Measurements from ENCODE around the gene DMD. TPM values are rescaled to one million over a fixed set of nuclear protein-coding genes. Genes with fewer than 3 reads are reported as not detected.

The DMD gene
- total RNA-seq, 4 donors from 2014 or later: 27.7 to 54.7 (median 34.4) TPM

GRCh38 chrX:31440546-31440945 lies 1770.8 kb downstream of the DMD start:
- ATAC-seq (ENCODE audit: low FRiP score) (no peak), DNase-seq (ENCODE audit: low spot score) (no peak)
- TF ChIP-seq CTCF (IDR thresholded peaks at IDR 0.05): no peak

GRCh38 chrX:31436424-31436823 lies 1774.9 kb downstream of the DMD start:
- no peak for TF ChIP-seq CTCF (IDR thresholded peaks at IDR 0.05)
- no peak for DNase-seq (ENCODE audit: low spot score)
- no peak for ATAC-seq (ENCODE audit: low FRiP score)

GRCh38 chrX:31435592-31435991 lies 1775.8 kb downstream of the DMD start:
- no peak for ATAC-seq (ENCODE audit: low FRiP score)
- TF ChIP-seq CTCF (IDR thresholded peaks at IDR 0.05): no peak
- no peak for DNase-seq (ENCODE audit: low spot score)

GRCh38 chrX:31433856-31434255 lies 1777.5 kb downstream of the DMD start:
- no peak for ATAC-seq (ENCODE audit: low FRiP score)

GRCh38 chrX:31429915-31430314 lies 1781.4 kb downstream of the DMD start:
- ATAC-seq (ENCODE audit: low FRiP score) (no peak), DNase-seq (ENCODE audit: low spot score) (no peak)
- no peak for TF ChIP-seq CTCF (IDR thresholded peaks at IDR 0.05)

More at GRCh38 chrX:31433856-31434255, 1777.5 kb downstream of the DMD start:
- no peak for TF ChIP-seq CTCF (IDR thresholded peaks at IDR 0.05)
- no peak for DNase-seq (ENCODE audit: low spot score)

GRCh38 chrX:31423609-31424189 lies 1787.7 kb downstream of the DMD start:
- TF ChIP-seq CTCF (IDR thresholded peaks at IDR 0.05): no peak
- ATAC-seq (ENCODE audit: low FRiP score): no peak
- DNase-seq (ENCODE audit: low spot score): no peak

GRCh38 chrX:31421441-31421840 lies 1789.9 kb downstream of the DMD start:
- TF ChIP-seq CTCF (IDR thresholded peaks at IDR 0.05): no peak
- DNase-seq (ENCODE audit: low spot score) (no peak), ATAC-seq (ENCODE audit: low FRiP score) (no peak)
